Liver (tissue), 9 donors: ENCODE results near the gene C14orf180. TPM values are rescaled to one million over a fixed set of nuclear protein-coding genes. Genes with fewer than 3 reads are reported as not detected.

Experiments used
- DNase-seq: peaks from one replicate; pipeline ENCODE4 v3.0.0-alpha.2; 2017; ENCODE audit warnings: low spot score
- H3K27ac ChIP-seq, 2 donors: one replicate each; pipeline ENCODE4 v1.7.0; 2013; ENCODE audit warnings: inconsistent platforms in 2 of 2, low read length in 2 of 2, control low read depth in 1 of 2, low read depth in 1 of 2, mild to moderate bottlenecking in 1 of 2
- H3K27me3 ChIP-seq, 4 donors: one replicate each; pipeline versions ENCODE4 v1.6.1 to v1.7.0; 2013; ENCODE audit warnings: low read length in 3 of 4, inconsistent platforms in 1 of 4, mild to moderate bottlenecking in 1 of 4, moderate library complexity in 1 of 4; ENCODE audit not compliant: control insufficient read depth in 4 of 4, insufficient read depth in 4 of 4
- H3K36me3 ChIP-seq, 4 donors: one replicate each; pipeline versions ENCODE4 v1.6.1 to v1.7.0; 2013; ENCODE audit warnings: low read length in 3 of 4, mild to moderate bottlenecking in 3 of 4, low read depth in 1 of 4, moderate library complexity in 1 of 4; ENCODE audit not compliant: control insufficient read depth in 4 of 4, insufficient read depth in 3 of 4
- H3K4me1 ChIP-seq, 4 donors: one replicate each; pipeline versions ENCODE4 v1.6.1 to v1.7.0; 2013; ENCODE audit warnings: low read length in 3 of 4, mild to moderate bottlenecking in 3 of 4, moderate library complexity in 1 of 4; ENCODE audit not compliant: control insufficient read depth in 4 of 4, insufficient read depth in 4 of 4
- H3K4me3 ChIP-seq, 3 donors: one replicate each; pipeline versions ENCODE4 v1.6.1 to v1.7.0; 2013; ENCODE audit warnings: low read length in 3 of 3, control low read depth in 1 of 3, low read depth in 1 of 3, mild to moderate bottlenecking in 1 of 3
- H3K9ac ChIP-seq, 2 donors: one replicate each; pipeline ENCODE4 v1.7.0; 2013; ENCODE audit warnings: low read length in 2 of 2, mild to moderate bottlenecking in 2 of 2, moderate library complexity in 2 of 2, control low read depth in 1 of 2, low read depth in 1 of 2
- H3K9me3 ChIP-seq, 4 donors: one replicate each; pipeline versions ENCODE4 v1.6.1 to v1.7.0; 2013; ENCODE audit warnings: low read length in 3 of 4; ENCODE audit not compliant: control insufficient read depth in 4 of 4
- FOXA2 ChIP-seq: IDR thresholded peaks from 2 replicates; pipeline ENCODE4 v1.6.1; 2016; ENCODE audit warnings: antibody characterized with exemption
- GABPA ChIP-seq, 2 donors: IDR thresholded peaks in 1 of 2; conservative IDR thresholded peaks in 1 of 2; 2 replicates each; pipeline ENCODE4 v1.6.1; 2016; ENCODE audit warnings: antibody characterized with exemption in 2 of 2, mild to moderate bottlenecking in 1 of 2, moderate library complexity in 1 of 2
- HNF4A ChIP-seq, 2 donors: conservative IDR thresholded peaks; 2 replicates each; pipeline ENCODE4 v1.6.1; 2016; ENCODE audit warnings: antibody characterized with exemption in 2 of 2, mild to moderate bottlenecking in 2 of 2
- NR2F2 ChIP-seq: IDR thresholded peaks from 2 replicates; pipeline ENCODE4 v1.6.1; 2016; ENCODE audit warnings: antibody characterized with exemption
- RAD21 ChIP-seq, 2 donors: IDR thresholded peaks; 2 replicates each; pipeline ENCODE4 v1.6.1; 2016; ENCODE audit warnings: antibody characterized with exemption in 2 of 2, mild to moderate bottlenecking in 2 of 2
- RXRA ChIP-seq, 2 donors: IDR thresholded peaks; 2 replicates each; pipeline ENCODE4 v1.6.1; 2017 to 2018; ENCODE audit warnings: antibody characterized with exemption in 2 of 2, mild to moderate bottlenecking in 1 of 2
- SP1 ChIP-seq: IDR thresholded peaks from 2 replicates; pipeline ENCODE4 v1.6.1; 2018; ENCODE audit warnings: antibody characterized with exemption, mild to moderate bottlenecking
- TAF1 ChIP-seq: conservative IDR thresholded peaks from 2 replicates; pipeline ENCODE4 v1.6.1; 2016; ENCODE audit warnings: antibody characterized with exemption, mild to moderate bottlenecking
- YY1 ChIP-seq: IDR thresholded peaks from 2 replicates; pipeline ENCODE4 v1.6.1; 2016; ENCODE audit warnings: antibody characterized with exemption, mild to moderate bottlenecking
- WGBS: extraction: QIAGEN DNeasy Blood & Tissue Kit; methylation state at CpG from one replicate; pipeline ENCODE4 v1.1.7; 2013; 5-methylcytosine and 5-hydroxymethylcytosine counted together
- polyA plus RNA-seq, 2 donors: library from polyadenylated mRNA; stranded (reverse) in 1 of 2; unstranded in 1 of 2; fragments of 200-250 nt in 1 of 2; fragments of >200 nt in 1 of 2; fragmentation: Nextera tagmentation in 1 of 2; extraction: Ambion mirVana in 1 of 2; gene quantifications; one replicate each; pipeline versions ENCODE4 v1.2.1 to v1.2.3, GENCODE V29; 2013 to 2015
- total RNA-seq, 2 donors: library from RNA; depleted of rRNA; stranded (reverse); fragments of >200 nt; gene quantifications; one replicate each; pipeline ENCODE4 v1.2.3, GENCODE V29; 2014
- TF ChIP-seq, protein P1 (sequence below): IDR thresholded peaks from 2 replicates; pipeline ENCODE4 v1.6.1; 2016; ENCODE audit warnings: antibody characterized with exemption
- TF ChIP-seq, protein P2 (sequence below): fragments of 150-350 bp; IDR thresholded peaks from 2 replicates; pipeline ENCODE4 v1.5.1; 2017; ENCODE audit warnings: improper control_type of control experiment, low read depth, low read length; ENCODE audit not compliant: missing input control
- TF ChIP-seq, protein P3 (sequence below): IDR thresholded peaks from 2 replicates; pipeline ENCODE4 v1.6.1; 2016; ENCODE audit warnings: antibody characterized with exemption
- TF ChIP-seq, protein P4 (sequence below): IDR thresholded peaks from 2 replicates; pipeline ENCODE4 v1.6.1; 2016; ENCODE audit warnings: antibody characterized with exemption
- donor health status: healthy.
- donor health status: healthy.
- donor health status: healthy.
- donor health status: healthy.
- donor health status: healthy.

Gene C14orf180
- total and polyA plus RNA-seq, 4 donors: 0.09 to 4.0 (median 2.9) TPM

GRCh38 chr14:104559804-104560585 is 19.6 kb upstream of the C14orf180 start:
- 90% methylated on average over 21 of the region's 21 CpGs for WGBS
- Histone ChIP-seq H3K27ac (no peak overlapping the region), H3K9ac (no peak overlapping the region), H3K27me3 (no peaks in the 10 kb centered on the region), H3K4me3 (no peak overlapping the region), H3K4me1 (peaks cover 0 to 3% (median 1%) of the 10 kb centered on the region in 4 donors), H3K36me3 (no peaks in the 10 kb centered on the region), H3K9me3 (no peaks in the 10 kb centered on the region)
- TF ChIP-seq RXRA (IDR thresholded peaks at IDR 0.05) (no peak), GABPA (IDR thresholded peaks at IDR 0.05 in 1 of 2, conservative IDR thresholded peaks at IDR 0.05 in 1 of 2) (no peak), TAF1 (no peak), FOXA2 (no peak), SP1 (no peak), NR2F2 (no peak), RAD21 (IDR thresholded peaks at IDR 0.05) (no peak), YY1 (no peak)
- TF ChIP-seq, protein P1, sequence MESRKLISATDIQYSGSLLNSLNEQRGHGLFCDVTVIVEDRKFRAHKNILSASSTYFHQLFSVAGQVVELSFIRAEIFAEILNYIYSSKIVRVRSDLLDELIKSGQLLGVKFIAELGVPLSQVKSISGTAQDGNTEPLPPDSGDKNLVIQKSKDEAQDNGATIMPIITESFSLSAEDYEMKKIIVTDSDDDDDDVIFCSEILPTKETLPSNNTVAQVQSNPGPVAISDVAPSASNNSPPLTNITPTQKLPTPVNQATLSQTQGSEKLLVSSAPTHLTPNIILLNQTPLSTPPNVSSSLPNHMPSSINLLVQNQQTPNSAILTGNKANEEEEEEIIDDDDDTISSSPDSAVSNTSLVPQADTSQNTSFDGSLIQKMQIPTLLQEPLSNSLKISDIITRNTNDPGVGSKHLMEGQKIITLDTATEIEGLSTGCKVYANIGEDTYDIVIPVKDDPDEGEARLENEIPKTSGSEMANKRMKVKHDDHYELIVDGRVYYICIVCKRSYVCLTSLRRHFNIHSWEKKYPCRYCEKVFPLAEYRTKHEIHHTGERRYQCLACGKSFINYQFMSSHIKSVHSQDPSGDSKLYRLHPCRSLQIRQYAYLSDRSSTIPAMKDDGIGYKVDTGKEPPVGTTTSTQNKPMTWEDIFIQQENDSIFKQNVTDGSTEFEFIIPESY: no peak
- TF ChIP-seq, protein P2, sequence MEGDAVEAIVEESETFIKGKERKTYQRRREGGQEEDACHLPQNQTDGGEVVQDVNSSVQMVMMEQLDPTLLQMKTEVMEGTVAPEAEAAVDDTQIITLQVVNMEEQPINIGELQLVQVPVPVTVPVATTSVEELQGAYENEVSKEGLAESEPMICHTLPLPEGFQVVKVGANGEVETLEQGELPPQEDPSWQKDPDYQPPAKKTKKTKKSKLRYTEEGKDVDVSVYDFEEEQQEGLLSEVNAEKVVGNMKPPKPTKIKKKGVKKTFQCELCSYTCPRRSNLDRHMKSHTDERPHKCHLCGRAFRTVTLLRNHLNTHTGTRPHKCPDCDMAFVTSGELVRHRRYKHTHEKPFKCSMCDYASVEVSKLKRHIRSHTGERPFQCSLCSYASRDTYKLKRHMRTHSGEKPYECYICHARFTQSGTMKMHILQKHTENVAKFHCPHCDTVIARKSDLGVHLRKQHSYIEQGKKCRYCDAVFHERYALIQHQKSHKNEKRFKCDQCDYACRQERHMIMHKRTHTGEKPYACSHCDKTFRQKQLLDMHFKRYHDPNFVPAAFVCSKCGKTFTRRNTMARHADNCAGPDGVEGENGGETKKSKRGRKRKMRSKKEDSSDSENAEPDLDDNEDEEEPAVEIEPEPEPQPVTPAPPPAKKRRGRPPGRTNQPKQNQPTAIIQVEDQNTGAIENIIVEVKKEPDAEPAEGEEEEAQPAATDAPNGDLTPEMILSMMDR: no peak
- TF ChIP-seq, protein P3, sequence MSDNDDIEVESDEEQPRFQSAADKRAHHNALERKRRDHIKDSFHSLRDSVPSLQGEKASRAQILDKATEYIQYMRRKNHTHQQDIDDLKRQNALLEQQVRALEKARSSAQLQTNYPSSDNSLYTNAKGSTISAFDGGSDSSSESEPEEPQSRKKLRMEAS: no peak
- DNase-seq: no peak

DNA sequence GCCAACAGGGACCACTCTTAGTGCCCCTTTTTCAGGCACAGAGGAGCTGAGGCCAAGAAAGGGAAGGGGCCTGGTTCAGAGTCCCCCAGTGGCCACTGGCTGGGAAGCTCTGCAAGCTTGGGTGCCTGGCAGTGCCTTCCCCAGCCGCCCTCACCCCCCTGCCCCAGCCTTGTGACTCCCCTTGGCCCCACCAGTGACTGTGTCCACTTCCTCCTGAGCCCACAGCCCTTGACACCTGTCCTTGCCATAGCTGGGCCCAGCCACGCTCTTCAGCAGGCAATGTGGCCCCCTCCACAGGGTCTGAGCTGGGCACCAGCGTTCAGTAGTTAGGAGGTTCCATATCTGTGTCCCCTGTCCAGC is 19.0 kb upstream of the C14orf180 start:
- H3K27ac ChIP-seq: no peak overlapping the region
- no peaks in the 10 kb centered on the region for H3K36me3 ChIP-seq
- no peaks in the 10 kb centered on the region for H3K9me3 ChIP-seq
- H3K27me3 ChIP-seq: no peaks in the 10 kb centered on the region
- TF ChIP-seq RAD21 (IDR thresholded peaks at IDR 0.05): no peak
- TF ChIP-seq HNF4A (conservative IDR thresholded peaks at IDR 0.05): no peak
- no peak for TF ChIP-seq YY1
- TF ChIP-seq, protein P2: no peak
- TF ChIP-seq, protein P1: no peak
- TF ChIP-seq, protein P4, sequence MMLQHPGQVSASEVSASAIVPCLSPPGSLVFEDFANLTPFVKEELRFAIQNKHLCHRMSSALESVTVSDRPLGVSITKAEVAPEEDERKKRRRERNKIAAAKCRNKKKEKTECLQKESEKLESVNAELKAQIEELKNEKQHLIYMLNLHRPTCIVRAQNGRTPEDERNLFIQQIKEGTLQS: no peak
- TF ChIP-seq FOXA2: no peak
- TF ChIP-seq NR2F2: no peak
- TF ChIP-seq GABPA (IDR thresholded peaks at IDR 0.05 in 1 of 2, conservative IDR thresholded peaks at IDR 0.05 in 1 of 2): no peak
- TF ChIP-seq SP1: no peak
- no peak for TF ChIP-seq RXRA (IDR thresholded peaks at IDR 0.05)
- peaks cover 0 to 3% (median 1%) of the 10 kb centered on the region in 4 donors for H3K4me1 ChIP-seq
- no peak overlapping the region for H3K4me3 ChIP-seq
- no peak for DNase-seq
- no peak overlapping the region for H3K9ac ChIP-seq
- WGBS: 73% methylated on average over 3 of the region's 3 CpGs
